HepG2 (cell line): ENCODE measurements around the gene SULT6B1. TPM values are rescaled to one million over a fixed set of nuclear protein-coding genes. Genes with fewer than 3 reads are reported as not detected.

Experiments used
- ATAC-seq: fragments of 200-7000 bp; cut with Tn5 transposase; 3 replicates; pipeline ENCODE4 v1.9.1; 2020; ENCODE audit warnings: mild to moderate bottlenecking, moderate library complexity
- BruUV-seq: library from RNA; stranded (reverse); fragments of 400-500 nt; replicated peaks from 2 replicates; lab custom pipeline; 2021; lab: Mats Ljungman, UMichigan
- CTCF ChIA-PET: fragments of 300-600 bp; formaldehyde crosslinking; extraction: SDS; loops from one replicate; lab custom pipeline; 2021; ENCODE audit warnings: low total read pairs, inconsistent platforms, low intra/inter-chr PET ratio; lab: Yijun Ruan, JAX
- POLR2A ChIA-PET: fragments of 350-600 bp; sonication (Branson Sonifier 250); formaldehyde crosslinking; loops from one replicate; lab custom pipeline; 2020; ENCODE audit warnings: antibody characterized with exemption, inconsistent platforms; lab: Yijun Ruan, JAX
- DNase-seq: peaks from one replicate; pipeline ENCODE4 v3.0.0-alpha.2; 2015; ENCODE audit warnings: low spot score
- FAIRE-seq: peaks from 3 replicates; lab custom pipeline; 2011; peaks lifted over from hg19 to GRCh38; lab: Jason Lieb, UNC
- H2AFZ ChIP-seq: one replicate; pipeline ENCODE4 v1.6.1; 2011; ENCODE audit warnings: low read length, inconsistent platforms
- H3K27ac ChIP-seq: fragments of 300-600 bp; 3 replicates; pipeline ENCODE4 v1.8.0; 2011; ENCODE audit warnings: mixed run types, mild to moderate bottlenecking, mixed read lengths, low read length, inconsistent platforms; ENCODE audit not compliant: insufficient read depth; ENCODE audit errors: extremely low read length
- H3K27me3 ChIP-seq, 2 experiments: fragments of 200-600 bp in 1 of 2; 2 replicates in 1 of 2; 3 replicates in 1 of 2; pipeline versions ENCODE4 v1.6.0 to v1.8.0; 2011; ENCODE audit warnings: low read length in 2 of 2, mild to moderate bottlenecking in 2 of 2, moderate library complexity in 2 of 2, inconsistent platforms in 1 of 2; ENCODE audit not compliant: insufficient read depth in 2 of 2, control insufficient read depth in 1 of 2
- H3K36me3 ChIP-seq, 2 experiments: fragments of 200-600 bp in 1 of 2; replicated peaks in 1 of 2; 2 replicates in 1 of 2; 3 replicates in 1 of 2; pipeline versions ENCODE4 v1.5.1 to v1.8.0; 2011; ENCODE audit warnings: low read length in 2 of 2, inconsistent platforms in 1 of 2; ENCODE audit not compliant: insufficient read depth in 2 of 2, control insufficient read depth in 1 of 2
- H3K4me1 ChIP-seq: 2 replicates; pipeline ENCODE4 v1.5.1; 2012; ENCODE audit warnings: low read length, inconsistent platforms; ENCODE audit not compliant: insufficient read depth
- H3K4me2 ChIP-seq: 2 replicates; pipeline ENCODE4 v1.6.0; 2011; ENCODE audit warnings: low read depth, low read length, inconsistent platforms
- H3K4me3 ChIP-seq, 3 experiments: fragments of 200-600 bp in 1 of 3; sonication (generic), shearing (Covaris generic) in 1 of 3; replicated peaks in 1 of 3; 2 replicates each; pipeline ENCODE4 v1.5.1; 2011 to 2016; ENCODE audit warnings: low read length in 3 of 3, inconsistent platforms in 2 of 3, low read depth in 2 of 3, mild to moderate bottlenecking in 2 of 3, control low read depth in 1 of 3, mixed read lengths in 1 of 3; ENCODE audit not compliant: insufficient read depth in 1 of 3
- H3K79me2 ChIP-seq: one replicate; pipeline ENCODE4 v1.6.1; 2011; ENCODE audit warnings: low read length, inconsistent platforms; ENCODE audit not compliant: insufficient read depth
- H3K9ac ChIP-seq: 2 replicates; pipeline ENCODE4 v1.6.0; 2011; ENCODE audit warnings: mild to moderate bottlenecking, low read depth, low read length, inconsistent platforms; ENCODE audit not compliant: insufficient read depth
- H3K9me3 ChIP-seq: 2 replicates; pipeline ENCODE4 v1.5.1; 2012; ENCODE audit warnings: mild to moderate bottlenecking, low read length
- H4K20me1 ChIP-seq: 2 replicates; pipeline ENCODE4 v1.6.0; 2011; ENCODE audit warnings: inconsistent platforms, mild to moderate bottlenecking, low read length, moderate library complexity; ENCODE audit not compliant: insufficient read depth
- ASH2L ChIP-seq: fragments of 300-600, 200-600 bp; sonication (generic); IDR thresholded peaks from 2 replicates; pipeline ENCODE4 v1.7.0; 2017; ENCODE audit warnings: low read depth, mild to moderate bottlenecking, moderate library complexity, mixed read lengths, low read length; ENCODE audit not compliant: insufficient read length
- BHLHE40 ChIP-seq: IDR thresholded peaks from 2 replicates; pipeline ENCODE4 v1.6.1; 2011; ENCODE audit warnings: low read length, improper control_type of control experiment
- FOXA1 ChIP-seq, 2 experiments: fragments of 450-650 bp in 1 of 2; sonication (generic) in 1 of 2; formaldehyde crosslinking in 1 of 2; IDR thresholded peaks; 2 replicates each; pipeline versions ENCODE4 v1.4.0 to v1.6.1; 2016 to 2020; ENCODE audit warnings: missing genetic modification reagents in 1 of 2
- ISL2 ChIP-seq: sonication (generic); formaldehyde crosslinking; IDR thresholded peaks from 2 replicates; pipeline ENCODE4 v1.5.0; 2020; ENCODE audit warnings: missing genetic modification reagents
- MED13 ChIP-seq: sonication (generic); formaldehyde crosslinking; IDR thresholded peaks from 2 replicates; pipeline ENCODE4 v1.5.0; 2020; ENCODE audit warnings: missing genetic modification reagents
- PRPF4 ChIP-seq: fragments of 200-400 bp; formaldehyde crosslinking; IDR thresholded peaks from 2 replicates; pipeline ENCODE4 v1.6.1; 2016; ENCODE audit warnings: low read length, low read depth; ENCODE audit not compliant: poor library complexity, severe bottlenecking
- SIX1 ChIP-seq: sonication (generic); formaldehyde crosslinking; IDR thresholded peaks from 2 replicates; pipeline ENCODE4 v1.4.0; 2020; ENCODE audit warnings: missing genetic modification reagents, borderline replicate concordance
- SMAD9 ChIP-seq: sonication (generic); formaldehyde crosslinking; IDR thresholded peaks from 2 replicates; pipeline ENCODE4 v1.5.1; 2020; ENCODE audit warnings: mild to moderate bottlenecking, missing genetic modification reagents
- ZNF383 ChIP-seq: sonication (generic); formaldehyde crosslinking; IDR thresholded peaks from 2 replicates; pipeline ENCODE4 v1.4.0; 2020; ENCODE audit warnings: missing genetic modification reagents, mild to moderate bottlenecking, borderline replicate concordance
- ZNF644 ChIP-seq: IDR thresholded peaks from 2 replicates; pipeline ENCODE4 v1.6.1; 2016; ENCODE audit warnings: low read depth
- in situ Hi-C: cut with HindIII; loops from 2 replicates; pipeline ENCODE4 v1.10.0; 2017; ENCODE audit warnings: low pct_unique_long_range_greater_than_20kb; ENCODE audit not compliant: extremely low pct_ligation_motif_present
- intact Hi-C: fragments of 100-400 bp; cut with micrococcal nuclease; formaldehyde crosslinking; loops from one replicate; pipeline ENCODE4 v1.10.0; 2022; ENCODE audit not compliant: unreplicated experiment
- polyA plus RNA-seq, 8 experiments: library from polyadenylated mRNA; depleted of rRNA in 3 of 8; stranded (reverse) in 7 of 8; unstranded in 1 of 8; fragments of >200 nt; fragmentation: Illumina TruSeq in 4 of 8; extraction: Trizol in 4 of 8; gene quantifications; 2 replicates each; pipeline versions ENCODE4 v1.2.1 to v1.2.3, GENCODE V29; 2011 to 2016; ENCODE audit warnings: low read depth in 4 of 8, missing spikeins in 1 of 8, mixed read lengths in 1 of 8; ENCODE audit not compliant: insufficient read depth in 1 of 8
- total RNA-seq, 5 experiments: library from RNA; depleted of rRNA; stranded (reverse); fragments of >200 nt; fragmentation: Illumina TruSeq; extraction: Trizol; gene quantifications; 2 replicates each; pipeline ENCODE4 v1.2.3, GENCODE V29; 2016; ENCODE audit warnings: low read depth in 1 of 5
- TF ChIP-seq, protein P1 (sequence below): sonication (generic); formaldehyde crosslinking; IDR thresholded peaks from 2 replicates; pipeline ENCODE4 v1.4.0; 2020; ENCODE audit warnings: missing genetic modification reagents
- TF ChIP-seq, protein P2 (sequence below): sonication (generic); formaldehyde crosslinking; IDR thresholded peaks from 2 replicates; pipeline ENCODE4 v1.5.1; 2020; ENCODE audit warnings: mild to moderate bottlenecking, missing genetic modification reagents, borderline replicate concordance
- TF ChIP-seq, protein P3 (sequence below): sonication (generic); formaldehyde crosslinking; conservative IDR thresholded peaks from 2 replicates; pipeline ENCODE4 v1.8.0; 2022; ENCODE audit warnings: low read depth, missing genetic modification reagents

SULT6B1 gene
- total and polyA plus RNA-seq, 2 of the 13 experiments (the other 11 are each of a cell fraction or from before 2014, with no cell fraction given) = not detected

DNA sequence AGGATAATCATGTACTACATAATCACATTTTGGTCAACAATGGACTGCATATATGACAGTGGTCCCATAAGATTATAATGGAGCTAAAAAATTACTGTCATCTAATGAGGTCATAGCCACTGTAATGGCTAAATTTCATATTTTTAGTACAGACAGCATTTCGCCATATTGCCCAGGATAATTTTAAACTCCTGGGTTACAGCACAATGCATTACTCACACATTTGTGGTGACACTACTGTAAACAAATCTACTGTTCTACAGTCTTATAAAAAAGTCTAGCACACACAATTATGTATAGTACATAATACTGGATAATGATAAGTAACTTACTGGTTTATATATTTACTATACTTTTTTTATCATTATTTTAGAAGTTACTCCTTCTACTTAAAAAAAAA lies 44.5 kb downstream of the SULT6B1 start (continued):
- TF ChIP-seq, protein P1, sequence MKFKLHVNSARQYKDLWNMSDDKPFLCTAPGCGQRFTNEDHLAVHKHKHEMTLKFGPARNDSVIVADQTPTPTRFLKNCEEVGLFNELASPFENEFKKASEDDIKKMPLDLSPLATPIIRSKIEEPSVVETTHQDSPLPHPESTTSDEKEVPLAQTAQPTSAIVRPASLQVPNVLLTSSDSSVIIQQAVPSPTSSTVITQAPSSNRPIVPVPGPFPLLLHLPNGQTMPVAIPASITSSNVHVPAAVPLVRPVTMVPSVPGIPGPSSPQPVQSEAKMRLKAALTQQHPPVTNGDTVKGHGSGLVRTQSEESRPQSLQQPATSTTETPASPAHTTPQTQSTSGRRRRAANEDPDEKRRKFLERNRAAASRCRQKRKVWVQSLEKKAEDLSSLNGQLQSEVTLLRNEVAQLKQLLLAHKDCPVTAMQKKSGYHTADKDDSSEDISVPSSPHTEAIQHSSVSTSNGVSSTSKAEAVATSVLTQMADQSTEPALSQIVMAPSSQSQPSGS (CRISPR knock-in tag) = no peak
- TF ChIP-seq SIX1 (CRISPR knock-in tag) = no peak
- TF ChIP-seq, protein P2, sequence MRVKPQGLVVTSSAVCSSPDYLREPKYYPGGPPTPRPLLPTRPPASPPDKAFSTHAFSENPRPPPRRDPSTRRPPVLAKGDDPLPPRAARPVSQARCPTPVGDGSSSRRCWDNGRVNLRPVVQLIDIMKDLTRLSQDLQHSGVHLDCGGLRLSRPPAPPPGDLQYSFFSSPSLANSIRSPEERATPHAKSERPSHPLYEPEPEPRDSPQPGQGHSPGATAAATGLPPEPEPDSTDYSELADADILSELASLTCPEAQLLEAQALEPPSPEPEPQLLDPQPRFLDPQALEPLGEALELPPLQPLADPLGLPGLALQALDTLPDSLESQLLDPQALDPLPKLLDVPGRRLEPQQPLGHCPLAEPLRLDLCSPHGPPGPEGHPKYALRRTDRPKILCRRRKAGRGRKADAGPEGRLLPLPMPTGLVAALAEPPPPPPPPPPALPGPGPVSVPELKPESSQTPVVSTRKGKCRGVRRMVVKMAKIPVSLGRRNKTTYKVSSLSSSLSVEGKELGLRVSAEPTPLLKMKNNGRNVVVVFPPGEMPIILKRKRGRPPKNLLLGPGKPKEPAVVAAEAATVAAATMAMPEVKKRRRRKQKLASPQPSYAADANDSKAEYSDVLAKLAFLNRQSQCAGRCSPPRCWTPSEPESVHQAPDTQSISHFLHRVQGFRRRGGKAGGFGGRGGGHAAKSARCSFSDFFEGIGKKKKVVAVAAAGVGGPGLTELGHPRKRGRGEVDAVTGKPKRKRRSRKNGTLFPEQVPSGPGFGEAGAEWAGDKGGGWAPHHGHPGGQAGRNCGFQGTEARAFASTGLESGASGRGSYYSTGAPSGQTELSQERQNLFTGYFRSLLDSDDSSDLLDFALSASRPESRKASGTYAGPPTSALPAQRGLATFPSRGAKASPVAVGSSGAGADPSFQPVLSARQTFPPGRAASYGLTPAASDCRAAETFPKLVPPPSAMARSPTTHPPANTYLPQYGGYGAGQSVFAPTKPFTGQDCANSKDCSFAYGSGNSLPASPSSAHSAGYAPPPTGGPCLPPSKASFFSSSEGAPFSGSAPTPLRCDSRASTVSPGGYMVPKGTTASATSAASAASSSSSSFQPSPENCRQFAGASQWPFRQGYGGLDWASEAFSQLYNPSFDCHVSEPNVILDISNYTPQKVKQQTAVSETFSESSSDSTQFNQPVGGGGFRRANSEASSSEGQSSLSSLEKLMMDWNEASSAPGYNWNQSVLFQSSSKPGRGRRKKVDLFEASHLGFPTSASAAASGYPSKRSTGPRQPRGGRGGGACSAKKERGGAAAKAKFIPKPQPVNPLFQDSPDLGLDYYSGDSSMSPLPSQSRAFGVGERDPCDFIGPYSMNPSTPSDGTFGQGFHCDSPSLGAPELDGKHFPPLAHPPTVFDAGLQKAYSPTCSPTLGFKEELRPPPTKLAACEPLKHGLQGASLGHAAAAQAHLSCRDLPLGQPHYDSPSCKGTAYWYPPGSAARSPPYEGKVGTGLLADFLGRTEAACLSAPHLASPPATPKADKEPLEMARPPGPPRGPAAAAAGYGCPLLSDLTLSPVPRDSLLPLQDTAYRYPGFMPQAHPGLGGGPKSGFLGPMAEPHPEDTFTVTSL (CRISPR knock-in tag) = no peak

DNA sequence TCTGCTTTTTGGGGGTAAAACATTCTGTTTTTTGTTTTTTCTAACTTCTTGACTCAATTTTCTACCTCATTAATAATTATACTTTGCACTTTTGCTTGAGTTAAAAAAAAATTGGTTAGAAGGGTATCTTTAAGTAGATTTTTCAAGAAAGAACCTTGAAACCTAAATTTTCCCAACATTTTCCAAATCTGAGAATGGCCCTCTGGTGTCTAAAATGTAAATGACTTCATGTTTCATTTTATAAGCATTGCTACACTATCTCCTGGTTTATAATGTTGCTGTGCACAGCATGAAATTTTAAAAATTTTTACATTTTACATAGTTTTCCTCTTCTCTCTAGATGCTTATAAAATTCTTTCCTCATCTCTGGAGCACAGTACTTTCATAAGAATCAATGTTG lies 45.9 kb downstream of the SULT6B1 start:
- Histone ChIP-seq H3K27me3 (no peaks in the 10 kb centered on the region), H3K4me3 (no peak overlapping the region), H3K27ac (no peak overlapping the region), H3K9me3 (no peaks in the 10 kb centered on the region), H3K9ac (no peak overlapping the region), H4K20me1 (no peaks in the 10 kb centered on the region), H3K4me1 (no peaks in the 10 kb centered on the region), H3K4me2 (no peak overlapping the region), H3K79me2 (no peaks in the 10 kb centered on the region), H2AFZ (no peak overlapping the region), H3K36me3 (peaks cover 14 to 65% of the 10 kb centered on the region in 2 experiments)
- CTCF ChIA-PET = no interaction called here
- in situ Hi-C loops = no loop called here
- ATAC-seq = no peak
- DNase-seq = no peak
- BruUV-seq = no TSS peak
- POLR2A ChIA-PET = no interaction called here
- FAIRE-seq = no peak
- intact Hi-C loops = no loop called here
- TF ChIP-seq ZNF644 (CRISPR knock-in tag) = no peak
- TF ChIP-seq MED13 (CRISPR knock-in tag) = no peak
- no peak for TF ChIP-seq PRPF4
- TF ChIP-seq ISL2 (CRISPR knock-in tag) = no peak
- TF ChIP-seq SMAD9 = no peak
- TF ChIP-seq ASH2L = no peak
- TF ChIP-seq, protein P3, sequence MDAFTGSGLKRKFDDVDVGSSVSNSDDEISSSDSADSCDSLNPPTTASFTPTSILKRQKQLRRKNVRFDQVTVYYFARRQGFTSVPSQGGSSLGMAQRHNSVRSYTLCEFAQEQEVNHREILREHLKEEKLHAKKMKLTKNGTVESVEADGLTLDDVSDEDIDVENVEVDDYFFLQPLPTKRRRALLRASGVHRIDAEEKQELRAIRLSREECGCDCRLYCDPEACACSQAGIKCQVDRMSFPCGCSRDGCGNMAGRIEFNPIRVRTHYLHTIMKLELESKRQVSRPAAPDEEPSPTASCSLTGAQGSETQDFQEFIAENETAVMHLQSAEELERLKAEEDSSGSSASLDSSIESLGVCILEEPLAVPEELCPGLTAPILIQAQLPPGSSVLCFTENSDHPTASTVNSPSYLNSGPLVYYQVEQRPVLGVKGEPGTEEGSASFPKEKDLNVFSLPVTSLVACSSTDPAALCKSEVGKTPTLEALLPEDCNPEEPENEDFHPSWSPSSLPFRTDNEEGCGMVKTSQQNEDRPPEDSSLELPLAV (CRISPR knock-in tag) = no peak
- TF ChIP-seq FOXA1 (IDR thresholded peaks at IDR 0.05) = no peak
- no peak for TF ChIP-seq FOXA1 (CRISPR knock-in tag; IDR thresholded peaks at IDR 0.05)
- no peak for TF ChIP-seq BHLHE40
- no peak for TF ChIP-seq ZNF383 (CRISPR knock-in tag)
